BLaER1 treated with 17β-estradiol and CSF1 and Interleukin-3, amounts not matched to agents 10 nM and 100 nM (cell line): Measurements from ENCODE around the gene RHBDL1.

Experiments
- H3K27ac ChIP-seq, 11 experiments: shearing (Covaris generic); formaldehyde crosslinking; 2 replicates each; pipeline ENCODE4 v1.8.1; 2022
- H3K27me3 ChIP-seq, 11 experiments: shearing (Covaris generic); formaldehyde crosslinking; 2 replicates each; pipeline ENCODE4 v1.8.1; 2022
- H3K36me3 ChIP-seq, 11 experiments: shearing (Covaris generic); formaldehyde crosslinking; 2 replicates each; pipeline ENCODE4 v1.8.1; 2022
- H3K4me1 ChIP-seq, 10 experiments: shearing (Covaris generic); formaldehyde crosslinking; 2 replicates each; pipeline ENCODE4 v1.8.1; 2022
- H3K4me2 ChIP-seq, 11 experiments: shearing (Covaris generic); formaldehyde crosslinking; 2 replicates each; pipeline ENCODE4 v1.8.1; 2022
- H3K4me3 ChIP-seq, 10 experiments: shearing (Covaris generic); formaldehyde crosslinking; 2 replicates each; pipeline ENCODE4 v1.8.1; 2022
- H3K9ac ChIP-seq, 11 experiments: shearing (Covaris generic); formaldehyde crosslinking; 2 replicates each; pipeline ENCODE4 v1.8.1; 2022
- H3K9me3 ChIP-seq, 11 experiments: shearing (Covaris generic); formaldehyde crosslinking; replicated peaks in 1 of 11; 2 replicates each; pipeline ENCODE4 v1.8.1; 2022
- H4K20me1 ChIP-seq, 11 experiments: shearing (Covaris generic); formaldehyde crosslinking; 2 replicates each; pipeline ENCODE4 v1.8.1; 2022
- Cebpa-rat ChIP-seq, 11 experiments: shearing (Covaris generic); IDR thresholded peaks; 2 replicates each; pipeline ENCODE4 v1.8.1; 2022

The RHBDL1 gene

DNA sequence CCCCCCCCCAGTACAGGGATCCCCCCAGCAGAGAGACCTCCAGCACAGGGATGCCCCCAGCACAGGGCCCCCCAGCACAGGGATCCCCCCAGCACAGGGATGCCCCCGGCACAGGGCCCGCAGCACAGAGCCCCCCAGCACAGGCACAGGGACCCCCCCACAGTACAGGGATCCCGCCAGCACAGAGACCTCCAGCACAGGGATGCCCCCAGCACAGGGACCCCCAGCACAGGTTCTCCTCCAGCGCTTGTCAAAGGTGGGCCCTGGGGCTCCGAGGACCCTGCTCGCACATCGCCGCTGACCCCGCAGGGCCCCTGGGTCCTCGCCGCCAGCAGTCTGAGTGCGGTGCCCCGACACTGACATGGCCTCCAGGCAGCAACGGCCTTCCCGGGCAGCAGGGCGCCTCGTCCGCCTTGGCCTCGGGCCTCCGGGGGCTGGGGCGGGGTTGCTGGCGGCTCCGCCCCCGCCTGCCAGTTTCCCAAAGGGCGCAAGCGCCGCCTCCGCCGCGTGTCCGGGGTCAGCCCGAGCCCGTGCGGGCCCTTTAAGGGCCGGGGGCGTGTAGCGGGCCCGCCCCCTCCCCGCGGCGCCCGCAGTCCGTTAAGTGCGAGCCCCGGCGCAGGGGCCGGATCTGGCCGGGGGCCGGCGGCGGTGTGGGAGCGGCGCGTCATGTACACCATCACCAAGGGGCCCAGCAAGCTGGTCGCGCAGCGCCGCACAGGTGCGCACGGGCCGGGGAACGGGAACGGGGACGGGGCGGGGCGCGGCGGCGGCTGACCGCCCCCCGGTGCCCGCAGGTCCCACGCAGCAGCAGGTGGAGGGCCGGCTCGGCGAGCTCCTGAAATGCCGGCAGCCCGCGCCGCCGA is 33.9 kb upstream of the RHBDL1 start, which contains the start of gene MCRIP2:
TSS of gene MCRIP2 (plus strand) at position 503 of the 863 bp plus-strand sequence. CDS start at position 667, 164 bp downstream.
- Histone ChIP-seq H3K36me3 (peaks cover 0 to 27% (median 12%) of the 10 kb centered on the region in 11 experiments; a peak in 13 of 22 replicates), H3K9ac (peak within 1 kb of the TSS; percentile 76 to 92 (median 87)), H3K4me3 (peak within 1 kb of the TSS; percentile 76 to 95 (median 86)), H3K27ac (peak within 1 kb of the TSS; percentile 78 to 91 (median 85)), H3K27me3 (no peaks in the 10 kb centered on the region), H3K4me1 (peaks cover 70 to 86% (median 78%) of the 10 kb centered on the region in 10 experiments), H3K4me2 (peak within 1 kb of the TSS; percentile 86 to 100 (median 99)), H4K20me1 (peaks cover 23 to 43% (median 39%) of the 10 kb centered on the region in 11 experiments; a peak in 19 of 22 replicates), H3K9me3 (no peaks in the 10 kb centered on the region)
- TF ChIP-seq Cebpa-rat (IDR thresholded peaks at IDR 0.05) = no peak

DNA sequence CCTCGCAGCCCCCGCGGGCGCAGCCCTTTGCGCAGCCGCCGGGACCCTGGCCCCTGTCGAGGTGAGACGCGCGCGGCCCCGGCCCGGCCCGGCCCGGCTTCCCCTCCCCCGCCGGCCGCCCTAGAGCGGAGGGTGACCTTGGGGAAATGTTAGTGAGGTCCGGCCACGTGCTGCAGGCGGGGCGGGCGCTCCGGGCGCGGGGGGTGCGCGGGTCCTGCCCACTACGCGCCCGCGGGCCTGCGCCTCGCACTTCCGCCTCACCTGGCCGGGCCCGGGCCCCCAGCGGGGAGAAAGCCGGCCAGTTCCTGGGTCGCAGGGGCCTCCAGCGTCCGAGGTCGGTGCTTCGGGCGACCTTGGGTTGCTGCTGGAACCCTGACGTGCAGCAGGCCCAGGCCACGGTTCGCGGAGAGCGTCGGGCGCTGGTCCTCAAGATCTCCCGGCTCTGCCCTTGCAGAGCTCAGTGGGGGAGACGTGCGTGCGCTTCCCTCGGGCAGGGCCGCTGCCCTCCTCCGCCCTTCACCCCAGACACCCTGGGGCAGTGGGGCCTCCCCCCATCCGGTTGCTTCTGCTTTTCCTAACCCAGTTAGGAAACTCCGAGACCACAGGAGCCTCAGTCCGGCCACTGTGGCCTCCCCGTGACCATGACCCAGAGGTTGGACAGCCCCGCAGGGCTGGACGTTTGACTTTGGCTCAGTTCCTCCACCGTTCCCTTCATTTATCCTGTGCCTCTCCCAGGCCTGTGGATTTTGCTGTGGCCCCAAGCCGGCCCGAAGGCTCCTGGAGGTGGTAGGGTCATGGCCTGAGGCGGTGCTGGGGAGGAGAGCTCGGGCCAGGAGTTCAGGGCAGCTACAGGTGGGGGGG is 33.1 kb upstream of the RHBDL1 start:
- peak overlapping the region; percentile 78 to 91 (median 85) for H3K27ac ChIP-seq
- TF ChIP-seq Cebpa-rat (IDR thresholded peaks at IDR 0.05) = no peak
- peak overlapping the region; percentile 86 to 100 (median 99) for H3K4me2 ChIP-seq
- peaks cover 26 to 51% (median 48%) of the 10 kb centered on the region in 11 experiments; a peak in 19 of 22 replicates for H4K20me1 ChIP-seq
- no peaks in the 10 kb centered on the region for H3K27me3 ChIP-seq
- peaks cover 76 to 92% (median 84%) of the 10 kb centered on the region in 10 experiments for H3K4me1 ChIP-seq
- peaks cover 0 to 35% (median 20%) of the 10 kb centered on the region in 11 experiments; a peak in 15 of 22 replicates for H3K36me3 ChIP-seq
- no peaks in the 10 kb centered on the region for H3K9me3 ChIP-seq
- peak overlapping the region; percentile 76 to 95 (median 86) for H3K4me3 ChIP-seq
- peak overlapping the region; percentile 76 to 92 (median 87) for H3K9ac ChIP-seq

DNA sequence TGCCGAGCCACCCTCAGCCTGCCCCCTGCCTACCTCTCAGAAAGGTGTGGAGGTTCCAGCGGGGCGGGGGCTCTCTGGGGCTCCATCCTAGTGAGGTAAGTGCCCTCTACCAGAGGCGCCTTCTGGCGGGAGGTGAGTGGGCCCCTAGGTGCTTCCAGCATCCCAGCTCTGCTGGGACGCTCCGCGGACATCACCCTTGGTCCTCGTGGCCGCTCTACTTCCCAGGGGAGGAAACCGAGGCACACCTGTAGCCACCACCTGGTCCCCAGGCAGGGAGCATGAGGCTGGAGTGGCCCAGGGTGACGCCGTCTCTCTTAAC is 32.5 kb upstream of the RHBDL1 start:
- Histone ChIP-seq H3K27me3 (no peaks in the 10 kb centered on the region), H3K36me3 (peaks cover 0 to 37% (median 22%) of the 10 kb centered on the region in 11 experiments; a peak in 15 of 22 replicates), H4K20me1 (peaks cover 26 to 57% (median 52%) of the 10 kb centered on the region in 11 experiments; a peak in 19 of 22 replicates), H3K4me2 (peak overlapping the region; percentile 86 to 100 (median 99)), H3K4me1 (peaks cover 76 to 92% (median 84%) of the 10 kb centered on the region in 10 experiments), H3K4me3 (peak overlapping the region; percentile 76 to 95 (median 86)), H3K9me3 (no peaks in the 10 kb centered on the region), H3K27ac (peak overlapping the region; percentile 78 to 91 (median 85); a peak in 21 of 22 replicates), H3K9ac (peak overlapping the region; percentile 76 to 92 (median 87))
- TF ChIP-seq Cebpa-rat (IDR thresholded peaks at IDR 0.05) = no peak

DNA sequence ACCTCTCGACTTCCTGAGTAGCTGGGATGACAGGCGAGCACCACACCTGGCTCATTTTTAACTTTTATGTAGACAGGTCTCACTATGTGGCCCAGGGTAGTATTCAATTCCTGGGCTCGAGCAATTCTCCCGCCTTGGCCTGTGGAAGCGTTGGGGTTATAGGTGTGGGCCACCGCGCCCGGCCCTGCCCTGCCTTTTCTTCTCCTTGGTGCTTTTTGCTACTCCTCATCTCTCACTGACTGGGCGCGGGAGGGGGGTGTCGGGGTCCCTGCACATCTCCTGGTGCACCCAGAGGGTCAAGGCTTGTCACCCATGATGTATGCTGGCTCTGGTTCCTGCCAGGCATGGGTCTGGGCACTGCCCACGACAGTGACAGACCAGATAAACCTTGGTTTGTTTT is 30.9 kb upstream of the RHBDL1 start:
- Histone ChIP-seq H3K4me3 (no peak overlapping the region), H3K36me3 (peaks cover 0 to 37% (median 22%) of the 10 kb centered on the region in 11 experiments; a peak in 15 of 22 replicates), H3K27ac (no peak overlapping the region), H3K27me3 (no peaks in the 10 kb centered on the region), H3K9ac (peak overlapping the region in 1 of 11 experiments; percentile 39; a peak in 1 of 22 replicates), H3K4me2 (peak overlapping the region in 7 of 11 experiments; percentile 20 to 99 (median 98); a peak in 9 of 22 replicates), H3K4me1 (peaks cover 71 to 86% (median 77%) of the 10 kb centered on the region in 10 experiments), H4K20me1 (peaks cover 26 to 60% (median 52%) of the 10 kb centered on the region in 11 experiments; a peak in 19 of 22 replicates), H3K9me3 (no peaks in the 10 kb centered on the region)
- no peak for TF ChIP-seq Cebpa-rat (IDR thresholded peaks at IDR 0.05)

DNA sequence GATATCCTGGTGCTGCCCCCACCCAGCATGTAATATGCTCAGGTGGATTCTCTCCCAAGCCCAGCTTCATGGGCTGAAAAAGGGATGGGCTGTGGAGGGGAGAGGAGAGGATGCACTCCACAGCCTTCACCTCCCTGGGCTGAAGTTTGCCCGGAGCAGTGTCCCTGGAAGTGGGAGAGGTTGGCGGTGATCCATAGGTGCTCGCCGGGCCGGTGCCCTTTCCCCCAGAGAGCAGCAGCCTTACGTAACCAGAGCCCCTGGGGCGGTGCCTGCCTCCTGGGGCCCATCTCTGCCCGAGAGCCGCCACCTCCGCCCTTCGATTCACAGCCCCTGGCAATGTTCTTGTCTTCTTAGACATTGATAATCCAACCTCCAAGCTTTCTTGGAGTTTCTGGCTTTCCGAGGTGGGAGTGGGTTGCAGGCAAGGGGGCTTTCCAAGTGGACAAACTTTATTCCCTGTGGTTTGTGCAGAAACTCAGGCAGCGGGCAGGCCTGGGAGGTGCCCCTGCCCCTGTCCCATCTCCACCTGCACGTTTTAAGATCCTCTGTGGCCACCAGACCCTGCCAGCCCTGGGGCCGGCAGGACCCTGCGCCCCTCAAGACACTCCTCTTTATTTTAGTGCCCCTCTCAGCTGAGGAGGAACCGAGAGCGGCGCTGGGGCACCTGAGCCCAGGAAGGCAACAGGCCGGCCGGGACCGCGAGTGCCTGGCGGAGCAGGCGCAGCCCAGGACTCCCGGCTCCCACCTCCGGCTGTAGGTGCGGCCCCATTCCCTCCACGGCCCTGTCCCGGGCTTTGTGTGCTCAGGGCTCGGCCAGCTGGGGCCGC is 29.4 kb upstream of the RHBDL1 start:
- H3K4me3 ChIP-seq = no peak overlapping the region
- H3K27ac ChIP-seq = peak overlapping the region in 2 of 11 experiments; percentile 17 to 28; a peak in 3 of 22 replicates

DNA sequence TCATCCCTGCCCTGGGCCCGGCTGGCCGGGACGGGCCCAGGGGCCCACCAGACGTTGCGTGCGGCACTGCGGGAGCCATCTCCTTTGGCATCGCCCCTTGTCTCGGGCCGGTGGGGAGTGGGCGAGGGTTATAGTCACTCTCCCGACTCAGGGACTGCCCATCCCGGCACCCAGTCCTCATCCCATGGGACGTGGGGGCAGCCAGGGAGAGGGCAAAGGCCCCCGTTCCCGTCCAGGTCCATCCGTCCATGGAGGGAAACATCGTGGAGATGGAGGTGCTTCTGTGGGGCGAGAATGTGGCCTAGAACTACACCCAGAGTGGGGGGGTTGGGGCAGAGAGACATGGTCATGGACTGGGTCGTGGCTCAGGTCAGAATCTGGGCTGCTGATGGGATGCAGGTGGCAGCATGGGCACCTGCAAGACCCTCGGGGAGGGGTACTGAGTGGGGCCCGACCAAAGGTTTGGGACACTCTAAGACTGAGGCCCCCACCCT is 28.7 kb upstream of the RHBDL1 start:
- Histone ChIP-seq H3K4me3 (no peak overlapping the region), H3K4me1 (peaks cover 63 to 84% (median 72%) of the 10 kb centered on the region in 10 experiments), H3K9me3 (no peaks in the 10 kb centered on the region), H3K27me3 (no peaks in the 10 kb centered on the region), H4K20me1 (peaks cover 26 to 66% (median 52%) of the 10 kb centered on the region in 11 experiments; a peak in 19 of 22 replicates), H3K4me2 (peak overlapping the region; percentile 86 to 99 (median 95); a peak in 21 of 22 replicates), H3K36me3 (peaks cover 0 to 48% (median 27%) of the 10 kb centered on the region in 11 experiments; a peak in 17 of 22 replicates), H3K27ac (peak overlapping the region in 2 of 11 experiments; percentile 17 to 28; a peak in 1 of 22 replicates), H3K9ac (peak overlapping the region in 10 of 11 experiments; percentile 14 to 91 (median 53); a peak in 10 of 22 replicates)
- no peak for TF ChIP-seq Cebpa-rat (IDR thresholded peaks at IDR 0.05)

More for the DNA sequence above, 29.4 kb upstream of the RHBDL1 start:
- Histone ChIP-seq H3K4me1 (peaks cover 67 to 84% (median 77%) of the 10 kb centered on the region in 10 experiments), H3K27me3 (no peaks in the 10 kb centered on the region), H3K9ac (peak overlapping the region in 10 of 11 experiments; percentile 15 to 91 (median 53); a peak in 18 of 22 replicates), H3K4me2 (peak overlapping the region; percentile 86 to 99 (median 95)), H4K20me1 (peaks cover 26 to 61% (median 52%) of the 10 kb centered on the region in 11 experiments; a peak in 19 of 22 replicates), H3K9me3 (no peaks in the 10 kb centered on the region), H3K36me3 (peaks cover 0 to 41% (median 22%) of the 10 kb centered on the region in 11 experiments; a peak in 15 of 22 replicates)
- TF ChIP-seq Cebpa-rat (IDR thresholded peaks at IDR 0.05) = no peak

DNA sequence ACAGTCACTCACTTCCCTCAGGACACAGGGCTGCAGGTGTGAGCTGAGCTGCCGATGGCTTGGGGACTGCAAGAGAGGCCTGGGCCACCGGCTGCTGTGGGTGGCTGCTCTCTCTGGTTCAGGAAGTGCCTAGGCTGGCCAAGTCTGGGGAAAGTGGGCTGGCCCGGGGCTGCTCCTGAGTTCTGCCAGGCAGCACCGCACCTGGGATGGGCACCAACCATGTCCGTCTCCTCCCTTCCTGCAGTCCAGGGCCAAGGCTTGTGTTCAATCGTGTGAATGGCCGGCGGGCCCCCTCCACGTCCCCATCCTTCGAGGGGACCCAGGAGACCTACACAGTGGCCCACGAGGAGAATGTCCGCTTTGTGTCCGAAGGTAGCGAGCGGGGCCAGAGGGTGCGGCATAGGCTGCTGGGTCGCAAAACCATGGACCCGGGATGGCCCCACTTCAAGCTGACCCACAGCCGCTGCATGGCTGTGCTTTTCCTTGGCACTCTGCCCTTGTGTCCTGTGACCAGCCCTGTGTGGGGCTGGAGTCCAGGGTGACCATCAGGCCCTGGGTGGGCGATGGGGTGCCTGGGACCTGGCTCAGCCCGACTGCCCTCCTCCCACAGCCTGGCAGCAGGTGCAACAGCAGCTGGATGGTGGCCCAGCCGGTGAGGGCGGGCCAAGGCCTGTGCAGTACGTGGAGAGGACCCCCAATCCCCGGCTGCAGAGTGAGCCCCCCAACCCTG is 28.1 kb upstream of the RHBDL1 start:
- H3K9ac ChIP-seq = peak overlapping the region in 10 of 11 experiments; percentile 17 to 93 (median 74); a peak in 13 of 22 replicates
- peaks cover 26 to 71% (median 52%) of the 10 kb centered on the region in 11 experiments; a peak in 19 of 22 replicates for H4K20me1 ChIP-seq
- peaks cover 0 to 54% (median 33%) of the 10 kb centered on the region in 11 experiments; a peak in 18 of 22 replicates for H3K36me3 ChIP-seq
- no peak for TF ChIP-seq Cebpa-rat (IDR thresholded peaks at IDR 0.05)
- H3K9me3 ChIP-seq = no peaks in the 10 kb centered on the region
- H3K27me3 ChIP-seq = no peaks in the 10 kb centered on the region
- H3K4me1 ChIP-seq = peaks cover 61 to 84% (median 72%) of the 10 kb centered on the region in 10 experiments
- peak overlapping the region in 1 of 10 experiments; percentile 86; a peak in 2 of 20 replicates for H3K4me3 ChIP-seq
- peak overlapping the region in 1 of 11 experiments; percentile 17; a peak in 1 of 22 replicates for H3K27ac ChIP-seq
- peak overlapping the region; percentile 86 to 99 (median 95) for H3K4me2 ChIP-seq
